ENCODE results near the gene SPIN1. TPM values are rescaled to one million over a fixed set of nuclear protein-coding genes. Genes with fewer than 3 reads are reported as not detected.

SPIN1 gene
- total and polyA plus RNA-seq, 2 experiments from 2014 or later, result 49.0 to 158 TPM

GRCh38 chr9:88436379-88436778 is 48.1 kb downstream of the SPIN1 start (continued):
- TF ChIP-seq EZH2 (IDR thresholded peaks at IDR 0.05; ENCODE audit: low read depth, unreplicated experiment), result no peak
- TF ChIP-seq ZNF331 (CRISPR knock-in tag; IDR thresholded peaks at IDR 0.05; ENCODE audit: low read depth), result no peak
- no peak for TF ChIP-seq EZH2phosphoT487 (IDR thresholded peaks at IDR 0.05; ENCODE audit: unreplicated experiment)
- no peak for TF ChIP-seq JUNB (IDR thresholded peaks at IDR 0.05; ENCODE audit: unreplicated experiment)
- TF ChIP-seq ZNF114 (CRISPR knock-in tag; IDR thresholded peaks at IDR 0.05), result no peak
- no peak for TF ChIP-seq REST (IDR thresholded peaks at IDR 0.05; ENCODE audit: unreplicated experiment)
- TF ChIP-seq NANOG (IDR thresholded peaks at IDR 0.05; ENCODE audit: borderline replicate concordance), result no peak
- TF ChIP-seq STAT1 (IDR thresholded peaks at IDR 0.05; ENCODE audit: unreplicated experiment), result no peak

DNA sequence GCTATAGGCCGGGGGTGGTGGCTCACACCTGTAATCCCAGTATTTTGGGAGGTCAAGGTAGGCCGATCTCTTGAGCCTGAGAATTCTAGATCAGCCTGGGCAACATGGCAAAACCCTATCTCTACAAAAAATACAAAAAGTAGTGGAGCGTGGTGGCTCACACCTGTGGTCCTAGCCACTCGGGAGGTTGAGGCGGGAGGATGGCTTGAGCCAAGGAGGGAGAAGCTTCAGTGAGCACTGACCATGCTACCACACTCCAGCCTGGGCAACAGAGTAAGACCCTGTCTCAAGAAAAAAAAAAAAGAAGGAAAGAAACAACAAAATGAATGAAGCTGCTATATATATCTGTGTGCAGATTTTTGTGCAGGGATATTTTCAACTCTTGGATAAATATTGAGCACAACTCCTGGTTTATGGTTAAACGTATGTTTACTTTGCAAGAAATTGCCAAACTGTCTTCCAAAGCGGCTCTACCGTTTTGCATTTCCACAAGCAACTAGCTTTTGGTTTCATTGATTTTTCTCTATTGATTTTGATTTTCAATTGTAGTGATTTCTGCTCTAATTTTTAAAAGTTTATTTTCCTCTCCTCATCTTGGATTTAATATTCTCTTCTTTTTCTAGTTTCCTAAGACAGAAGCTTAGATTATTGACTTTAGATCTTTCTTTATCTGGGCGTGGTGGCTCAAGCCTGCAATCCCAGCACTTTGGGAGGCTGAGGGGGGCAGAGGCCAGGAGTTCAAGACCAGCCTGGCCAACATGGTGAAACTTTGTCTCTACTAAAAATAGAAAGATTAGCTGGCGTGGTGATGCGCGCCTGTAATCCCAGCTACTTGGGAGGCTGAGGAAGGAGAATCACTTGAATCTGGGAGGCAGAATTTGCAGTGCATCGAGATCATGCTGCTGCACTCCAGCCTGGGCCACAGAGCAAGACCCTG is 49.2 kb downstream of the SPIN1 start:
- no peaks in the 10 kb centered on the region for H3K27me3 ChIP-seq (ENCODE audit: insufficient read depth)
- no peak overlapping the region for H2AFZ ChIP-seq
- no peak overlapping the region for H3K27ac Mint-ChIP-seq
- no peak overlapping the region for H3K4me3 Mint-ChIP-seq
- H3K4me1 Mint-ChIP-seq, result peaks cover 20% of the 10 kb centered on the region
- no peak overlapping the region for H3K27ac ChIP-seq (ENCODE audit: low read depth)
- H3K4me2 ChIP-seq, result no peak overlapping the region
- H3K36me3 Mint-ChIP-seq (ENCODE audit: low read depth), result peaks cover 64% of the 10 kb centered on the region
- H3K36me3 ChIP-seq (ENCODE audit: insufficient read depth), result peaks cover 8% of the 10 kb centered on the region; the same call in 1 of the 2 replicates
- DNase-seq (ENCODE audit: low spot score) (no peak), ATAC-seq (no peak)
- H3K79me2 ChIP-seq (replicated peaks; ENCODE audit: insufficient read depth), result peaks cover 99% of the 10 kb centered on the region
- no peaks in the 10 kb centered on the region; the same call in 2 of the 3 replicates for H3K9me3 Mint-ChIP-seq
- peaks cover 11% of the 10 kb centered on the region for H3K4me1 ChIP-seq (ENCODE audit: insufficient read depth)
- no peaks in the 10 kb centered on the region for H3K9me2 ChIP-seq (ENCODE audit: insufficient read depth)
- peaks cover 19% of the 10 kb centered on the region for H4K20me1 ChIP-seq (replicated peaks; ENCODE audit: insufficient read depth)
- peaks cover 12% of the 10 kb centered on the region for H3K27me3 Mint-ChIP-seq (ENCODE audit: insufficient read depth, low read depth, poor library complexity)
- H3F3A ChIP-seq (replicated peaks; ENCODE audit: low read depth), result no peaks in the 10 kb centered on the region; the same call in 1 of the 2 replicates
- H3K4me3 ChIP-seq, result no peak overlapping the region
- TF ChIP-seq EZH2 (IDR thresholded peaks at IDR 0.05; ENCODE audit: low read depth, unreplicated experiment) (no peak), STAT1 (IDR thresholded peaks at IDR 0.05; ENCODE audit: unreplicated experiment) (no peak), REST (IDR thresholded peaks at IDR 0.05; ENCODE audit: unreplicated experiment) (no peak), POLR2AphosphoS5 (IDR thresholded peaks at IDR 0.05; ENCODE audit: low read depth) (no peak), CREB1 (CRISPR knock-in tag; IDR thresholded peaks at IDR 0.05; ENCODE audit: low read depth) (no peak), JUNB (IDR thresholded peaks at IDR 0.05; ENCODE audit: unreplicated experiment) (no peak), NANOG (IDR thresholded peaks at IDR 0.05; ENCODE audit: borderline replicate concordance) (no peak), ZNF331 (CRISPR knock-in tag; IDR thresholded peaks at IDR 0.05; ENCODE audit: low read depth) (no peak), ETS1 (IDR thresholded peaks at IDR 0.05) (no peak), ZNF114 (CRISPR knock-in tag; IDR thresholded peaks at IDR 0.05) (no peak)
- TF ChIP-seq, protein P1, sequence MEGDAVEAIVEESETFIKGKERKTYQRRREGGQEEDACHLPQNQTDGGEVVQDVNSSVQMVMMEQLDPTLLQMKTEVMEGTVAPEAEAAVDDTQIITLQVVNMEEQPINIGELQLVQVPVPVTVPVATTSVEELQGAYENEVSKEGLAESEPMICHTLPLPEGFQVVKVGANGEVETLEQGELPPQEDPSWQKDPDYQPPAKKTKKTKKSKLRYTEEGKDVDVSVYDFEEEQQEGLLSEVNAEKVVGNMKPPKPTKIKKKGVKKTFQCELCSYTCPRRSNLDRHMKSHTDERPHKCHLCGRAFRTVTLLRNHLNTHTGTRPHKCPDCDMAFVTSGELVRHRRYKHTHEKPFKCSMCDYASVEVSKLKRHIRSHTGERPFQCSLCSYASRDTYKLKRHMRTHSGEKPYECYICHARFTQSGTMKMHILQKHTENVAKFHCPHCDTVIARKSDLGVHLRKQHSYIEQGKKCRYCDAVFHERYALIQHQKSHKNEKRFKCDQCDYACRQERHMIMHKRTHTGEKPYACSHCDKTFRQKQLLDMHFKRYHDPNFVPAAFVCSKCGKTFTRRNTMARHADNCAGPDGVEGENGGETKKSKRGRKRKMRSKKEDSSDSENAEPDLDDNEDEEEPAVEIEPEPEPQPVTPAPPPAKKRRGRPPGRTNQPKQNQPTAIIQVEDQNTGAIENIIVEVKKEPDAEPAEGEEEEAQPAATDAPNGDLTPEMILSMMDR (conservative IDR thresholded peaks at IDR 0.05; ENCODE audit: low read depth in 2 of 2), result no peak
